MM.1S (cell line): ENCODE results near the gene PSMD8.

Experiments used
- CTCF ChIP-seq: fragments of 300-600 bp; sonication (generic); IDR thresholded peaks from 2 replicates; pipeline ENCODE4 v1.5.1; 2016; ENCODE audit warnings: antibody characterized with exemption, low read length, mixed read lengths
- EZH2phosphoT487 ChIP-seq: fragments of 300-600 bp; sonication (generic); IDR thresholded peaks from 2 replicates; pipeline ENCODE4 v1.6.1; 2018; ENCODE audit warnings: antibody characterized with exemption, low read length

- TF ChIP-seq CTCF = no peak
- TF ChIP-seq EZH2phosphoT487 = no peak
Observed at GRCh38 chr19:38360351-38360750, 14.0 kb upstream of the PSMD8 start.
